Endothelial cell of umbilical vein (primary cell): ENCODE measurements around the gene TMEM81. TPM values are rescaled to one million over a fixed set of nuclear protein-coding genes. Genes with fewer than 3 reads are reported as not detected.

Experiments
- BruUV-seq: library from RNA; stranded (reverse); fragments of 400-500 nt; replicated peaks from 2 replicates; lab custom pipeline; 2021; lab: Mats Ljungman, UMichigan
- CTCF ChIA-PET: fragments of 300-600, 350-600 bp; sonication (Branson Sonifier 250); formaldehyde crosslinking; loops from one replicate; lab custom pipeline; 2021; ENCODE audit warnings: antibody characterized with exemption, inconsistent platforms; lab: Charles Lee
- POLR2A ChIA-PET: fragments of 300-600, 350-600 bp; sonication (Branson Sonifier 250); formaldehyde crosslinking; loops from one replicate; lab custom pipeline; 2021; ENCODE audit warnings: antibody characterized with exemption, inconsistent platforms; lab: Charles Lee
- DNase-seq: peaks from one replicate; pipeline ENCODE4 v3.0.0-alpha.2; 2011; ENCODE audit warnings: low read depth, low spot score
- FAIRE-seq: peaks from 2 replicates; lab custom pipeline; 2011; peaks lifted over from hg19 to GRCh38; lab: Jason Lieb, UNC
- H2AFZ ChIP-seq: 2 replicates; pipeline ENCODE4 v1.6.0; 2012; ENCODE audit warnings: low read depth, low read length, control low read depth, inconsistent platforms
- H3K27ac ChIP-seq: 2 replicates; pipeline ENCODE4 v1.5.1; 2011; ENCODE audit warnings: low read depth, mild to moderate bottlenecking, control low read depth, low read length, moderate library complexity; ENCODE audit not compliant: insufficient read depth
- H3K27me3 ChIP-seq, 2 experiments: 2 replicates each; pipeline versions ENCODE4 v1.6.0 to v1.6.1; 2011; ENCODE audit warnings: low read length in 2 of 2, mixed read lengths in 1 of 2; ENCODE audit not compliant: control insufficient read depth in 2 of 2, insufficient read depth in 2 of 2
- H3K36me3 ChIP-seq, 2 experiments: 2 replicates in 1 of 2; 3 replicates in 1 of 2; pipeline ENCODE4 v1.5.1; 2011; ENCODE audit warnings: low read length in 2 of 2, mild to moderate bottlenecking in 1 of 2, moderate library complexity in 1 of 2; ENCODE audit not compliant: control insufficient read depth in 2 of 2, insufficient read depth in 2 of 2; ENCODE audit errors: extremely low read depth in 1 of 2
- H3K4me1 ChIP-seq: 3 replicates; pipeline ENCODE4 v1.5.1; 2011; ENCODE audit warnings: mild to moderate bottlenecking, low read length; ENCODE audit not compliant: control insufficient read depth, insufficient read depth; ENCODE audit errors: extremely low read depth
- H3K4me2 ChIP-seq: 2 replicates; pipeline ENCODE4 v1.6.1; 2011; ENCODE audit warnings: low read length, control low read depth, mixed read lengths; ENCODE audit not compliant: insufficient read depth
- H3K4me3 ChIP-seq, 3 experiments: fragments of 200-600 bp in 1 of 3; sonication (generic), shearing (Covaris generic) in 1 of 3; replicated peaks in 1 of 3; 2 replicates each; pipeline ENCODE4 v1.5.1; 2011 to 2016; ENCODE audit warnings: control low read depth in 3 of 3, low read length in 3 of 3, mild to moderate bottlenecking in 2 of 3, inconsistent platforms in 1 of 3, low read depth in 1 of 3, moderate library complexity in 1 of 3; ENCODE audit not compliant: insufficient read depth in 1 of 3
- H3K79me2 ChIP-seq: 2 replicates; pipeline ENCODE4 v1.6.0; 2012; ENCODE audit warnings: low read length, inconsistent platforms; ENCODE audit not compliant: control insufficient read depth, insufficient read depth
- H3K9ac ChIP-seq: replicated peaks from 2 replicates; pipeline ENCODE3; 2011; ENCODE audit warnings: low read length, control low read depth; ENCODE audit not compliant: insufficient read depth; ENCODE audit errors: extremely low read depth
- H3K9me1 ChIP-seq: replicated peaks from 3 replicates; pipeline ENCODE4 v1.6.0; 2011; ENCODE audit warnings: mild to moderate bottlenecking, low read length; ENCODE audit not compliant: control insufficient read depth, insufficient read depth; ENCODE audit errors: extremely low read depth
- H3K9me3 ChIP-seq: replicated peaks from 2 replicates; pipeline ENCODE4 v1.5.1; 2012; ENCODE audit warnings: low read length, inconsistent platforms; ENCODE audit not compliant: control insufficient read depth, insufficient read depth
- H4K20me1 ChIP-seq: replicated peaks from 2 replicates; pipeline ENCODE3; 2011; ENCODE audit warnings: mild to moderate bottlenecking, low read length; ENCODE audit not compliant: control insufficient read depth, insufficient read depth; ENCODE audit errors: extremely low read depth
- CTCF ChIP-seq, 2 donors: IDR thresholded peaks; 1 replicate in 1 of 2; 2 replicates in 1 of 2; pipeline ENCODE4 v1.5.1; 2011; ENCODE audit warnings: low read length in 2 of 2, mild to moderate bottlenecking in 2 of 2, moderate library complexity in 2 of 2, control low read depth in 1 of 2, inconsistent platforms in 1 of 2, low read depth in 1 of 2; ENCODE audit not compliant: insufficient read depth in 1 of 2; ENCODE audit errors: extremely low read depth in 1 of 2
- FOS ChIP-seq: IDR thresholded peaks from 2 replicates; pipeline ENCODE4 v1.6.1; 2011; ENCODE audit warnings: mild to moderate bottlenecking, low read length, moderate library complexity, borderline replicate concordance; ENCODE audit not compliant: insufficient read depth
- GATA2 ChIP-seq: IDR thresholded peaks from 2 replicates; pipeline ENCODE4 v1.7.0; 2011; ENCODE audit warnings: low read depth, mild to moderate bottlenecking, moderate library complexity, mixed read lengths, low read length; ENCODE audit not compliant: insufficient read length, insufficient read depth
- MAX ChIP-seq: IDR thresholded peaks from 2 replicates; pipeline ENCODE4 v1.6.1; 2011; ENCODE audit not compliant: insufficient read depth, insufficient read length
- MYC ChIP-seq: IDR thresholded peaks from one replicate; pipeline ENCODE4 v1.6.1; 2011; ENCODE audit warnings: mild to moderate bottlenecking, low read depth, low read length
- POLR2A ChIP-seq: IDR thresholded peaks from 2 replicates; pipeline ENCODE4 v1.6.1; 2012; ENCODE audit warnings: low read depth, mild to moderate bottlenecking, control low read depth, low read length
- dilution Hi-C: fragments of 300-500 bp; cut with MboI; formaldehyde crosslinking; loops from one replicate; pipeline ENCODE4 v1.15.0; 2019; ENCODE audit warnings: low sequenced_read_pairs; ENCODE audit not compliant: extremely low pct_ligation_motif_present
- intact Hi-C: fragments of 100-400 bp; cut with micrococcal nuclease; formaldehyde crosslinking; loops from one replicate; pipeline ENCODE4 v1.10.0; 2022
- polyA plus RNA-seq, 4 experiments: library from polyadenylated mRNA; depleted of rRNA in 3 of 4; stranded (reverse) in 3 of 4; unstranded in 1 of 4; fragments of >200 nt; gene quantifications; 2 replicates each; pipeline versions ENCODE4 v1.2.1 to v1.2.3, GENCODE V29; 2011 to 2012; ENCODE audit warnings: missing spikeins in 1 of 4
- total RNA-seq: library from RNA; stranded (reverse); gene quantifications from 2 replicates; pipeline ENCODE4 v1.2.3, GENCODE V29; 2021

Gene TMEM81
- total and polyA plus RNA-seq, 2 donors (not counting 3 experiments of a cell fraction or from before 2014, with no cell fraction given), result 1.5 to 2.9 TPM

- TF ChIP-seq POLR2A (no peak), CTCF (IDR thresholded peaks at IDR 0.05; ENCODE audit: extremely low read depth in 1 of 2, insufficient read depth in 1 of 2, low read depth in 1 of 2, low read length in 2 of 2) (no peak), MAX (no peak), FOS (no peak), MYC (no peak), GATA2 (no peak)
- Histone ChIP-seq H2AFZ (no peak overlapping the region), H3K9me3 (no peaks in the 10 kb centered on the region), H3K79me2 (no peaks in the 10 kb centered on the region), H3K9ac (no peak overlapping the region), H3K4me3 (no peak overlapping the region), H3K27me3 (no peaks in the 10 kb centered on the region), H3K9me1 (no peaks in the 10 kb centered on the region), H3K4me2 (no peak overlapping the region), H3K36me3 (no peaks in the 10 kb centered on the region), H3K27ac (no peak overlapping the region), H4K20me1 (no peaks in the 10 kb centered on the region), H3K4me1 (no peaks in the 10 kb centered on the region)
- ChIA-PET POLR2A (no interaction called here), CTCF (no interaction called here)
- dilution Hi-C loops, result no loop called here
- FAIRE-seq (no peak), DNase-seq (no peak)
- intact Hi-C loops, result no loop called here
- BruUV-seq, result no TSS peak
These were observed 27.2 kb downstream of the TMEM81 start for GRCh38 chr1:205056956-205057568.
